MG63 (cell line): ENCODE results near the gene DDX41. TPM values are rescaled to one million over a fixed set of nuclear protein-coding genes. Genes with fewer than 3 reads are reported as not detected.

Experiments used
- DNase-seq: peaks from one replicate; pipeline ENCODE4 v3.0.0-alpha.2; 2020
- H3K27me3 ChIP-seq: fragments of 250-450 bp; sonication (Bioruptor Pico); 2 replicates; pipeline ENCODE4 v1.5.1; 2020; ENCODE audit warnings: mild to moderate bottlenecking, moderate library complexity
- H3K36me3 ChIP-seq: fragments of 250-450 bp; sonication (Bioruptor Pico); 2 replicates; pipeline ENCODE4 v1.5.1; 2020; ENCODE audit warnings: mild to moderate bottlenecking, moderate library complexity
- H3K4me3 ChIP-seq: fragments of 250-450 bp; sonication (Bioruptor Pico); 2 replicates; pipeline ENCODE4 v1.5.1; 2020; ENCODE audit warnings: mild to moderate bottlenecking, moderate library complexity
- H3K9me3 ChIP-seq: fragments of 250-450 bp; sonication (Bioruptor Pico); 2 replicates; pipeline ENCODE4 v1.5.1; 2020; ENCODE audit warnings: mild to moderate bottlenecking, moderate library complexity
- total RNA-seq: library from RNA; depleted of rRNA; stranded (reverse); fragments of >200 nt; shearing (Covaris generic); gene quantifications from 2 replicates; pipeline ENCODE4 v1.2.3, GENCODE V29; 2014; ENCODE audit warnings: low replicate concordance

Gene DDX41
- total RNA-seq, 1 experiment from 2014 or later: 127 TPM

DNA sequence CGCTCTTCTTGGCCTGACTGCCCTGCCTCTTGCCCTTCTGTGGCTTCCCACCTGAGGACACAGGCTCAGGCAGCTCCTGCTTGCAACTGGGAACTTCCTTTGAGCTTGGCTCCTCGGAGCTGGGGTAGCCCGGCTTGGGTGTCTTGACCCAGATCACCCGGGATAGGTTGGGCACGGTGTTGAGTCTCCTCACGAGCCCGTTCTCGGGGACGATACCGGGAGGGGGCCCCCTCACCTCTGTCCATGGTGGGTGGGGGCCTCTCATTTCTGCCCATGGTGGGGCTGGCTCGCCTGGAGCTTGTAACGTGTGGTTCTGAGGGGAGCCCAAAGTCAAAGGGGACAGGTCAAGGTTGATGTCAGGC, 7.8 kb upstream of the DDX41 start:
- Histone ChIP-seq H3K36me3 (peaks cover 86% of the 10 kb centered on the region), H3K4me3 (no peak overlapping the region), H3K27me3 (no peaks in the 10 kb centered on the region), H3K9me3 (no peaks in the 10 kb centered on the region)
- DNase-seq: no peak

DNA sequence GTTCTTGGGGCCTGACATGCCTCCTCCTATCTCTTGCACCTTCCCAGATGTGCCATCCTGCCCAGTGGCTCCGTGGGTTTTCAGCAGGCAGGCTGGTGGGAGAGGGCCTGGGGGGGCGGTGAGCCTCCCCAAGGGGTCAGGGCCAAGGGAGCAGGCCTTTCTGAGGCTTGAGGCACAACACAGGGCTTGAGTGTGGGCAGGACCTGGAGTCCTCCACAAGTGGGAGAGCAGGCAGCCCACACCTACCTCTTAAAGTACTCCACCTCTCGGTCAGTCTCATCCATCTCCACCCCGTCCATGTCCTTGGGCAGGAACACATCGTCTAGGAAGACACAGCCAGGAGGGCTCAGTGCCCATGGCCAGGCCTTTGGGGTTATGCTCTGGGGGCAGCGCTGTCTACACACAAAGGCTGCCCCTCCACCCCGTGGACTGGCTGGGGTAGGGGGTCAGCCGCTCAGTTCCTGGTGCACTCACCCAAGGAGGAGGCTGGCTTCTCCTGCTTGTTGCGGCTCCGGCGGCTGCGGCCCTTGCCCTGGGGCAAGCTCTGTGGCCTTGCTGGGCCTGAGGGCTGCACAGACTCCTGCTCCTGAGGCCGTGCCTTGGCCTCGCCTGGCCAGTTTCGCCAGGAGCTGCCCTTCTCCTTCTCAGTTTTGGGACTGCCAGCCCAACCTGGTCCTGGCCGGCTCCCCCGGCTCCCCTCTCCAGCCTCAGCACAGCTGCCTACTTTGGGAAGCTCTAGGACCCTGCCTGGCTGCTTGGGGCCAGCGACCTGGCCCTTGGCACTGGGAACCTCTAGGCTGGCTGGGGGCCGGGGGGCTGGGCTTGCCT, 7.2 kb upstream of the DDX41 start:
- Histone ChIP-seq H3K9me3 (no peaks in the 10 kb centered on the region), H3K36me3 (peaks cover 87% of the 10 kb centered on the region), H3K27me3 (no peaks in the 10 kb centered on the region), H3K4me3 (no peak overlapping the region)
- no peak for DNase-seq

DNA sequence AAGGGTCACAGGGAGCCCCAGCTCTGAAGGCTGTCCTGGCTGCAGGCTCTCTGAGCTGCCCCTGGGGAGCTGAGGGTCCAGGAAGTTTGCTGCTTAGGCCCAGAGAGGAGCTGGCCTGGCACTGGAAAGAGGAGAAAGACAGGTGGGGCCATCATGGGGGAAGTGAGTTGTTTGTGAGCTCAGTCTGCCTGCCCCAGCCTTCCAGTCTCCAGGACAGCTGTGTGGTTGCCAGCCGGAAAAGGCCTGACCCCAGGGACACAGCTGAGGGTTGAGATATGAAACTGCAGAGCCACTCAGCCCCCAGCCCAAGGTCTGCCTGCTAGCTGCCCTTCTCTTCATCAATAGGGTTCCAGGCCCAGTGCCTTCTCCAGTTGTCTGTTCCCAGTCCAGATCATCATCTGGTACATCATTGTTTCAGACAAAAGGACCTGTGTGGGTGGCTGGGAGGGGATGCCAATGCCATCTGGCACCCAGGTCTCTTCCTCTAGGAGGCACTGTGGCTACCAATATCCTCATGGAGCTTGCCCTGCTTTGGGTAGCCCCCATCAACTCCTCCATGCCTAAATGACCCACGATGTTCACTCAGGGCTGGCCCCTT, 4.3 kb upstream of the DDX41 start:
- H3K9me3 ChIP-seq: no peaks in the 10 kb centered on the region
- peaks cover 68% of the 10 kb centered on the region for H3K36me3 ChIP-seq
- H3K27me3 ChIP-seq: no peaks in the 10 kb centered on the region
- DNase-seq: no peak
- no peak overlapping the region for H3K4me3 ChIP-seq

DNA sequence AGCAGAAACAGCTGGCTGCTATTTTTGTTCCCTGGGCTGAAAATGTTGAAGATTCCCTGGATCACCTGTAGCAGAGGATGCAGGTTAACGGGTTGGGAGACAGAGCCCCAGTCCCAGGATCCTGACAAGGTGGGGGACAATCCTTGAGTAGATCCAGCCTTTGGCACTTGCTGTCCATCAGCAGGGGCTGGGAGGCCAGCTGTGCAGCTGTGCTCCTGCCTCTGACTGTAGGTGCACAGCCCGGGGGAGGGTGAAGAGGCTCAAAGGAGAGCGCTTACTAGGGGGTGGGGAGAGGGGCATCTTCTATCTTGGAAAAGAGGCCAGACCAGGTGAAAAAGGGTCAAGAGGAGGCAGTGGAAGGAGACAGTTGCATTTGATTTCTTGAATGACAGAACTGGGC, 3.5 kb upstream of the DDX41 start:
- Histone ChIP-seq H3K9me3 (no peaks in the 10 kb centered on the region), H3K27me3 (no peaks in the 10 kb centered on the region), H3K4me3 (no peak overlapping the region), H3K36me3 (peaks cover 66% of the 10 kb centered on the region)
- no peak for DNase-seq

DNA sequence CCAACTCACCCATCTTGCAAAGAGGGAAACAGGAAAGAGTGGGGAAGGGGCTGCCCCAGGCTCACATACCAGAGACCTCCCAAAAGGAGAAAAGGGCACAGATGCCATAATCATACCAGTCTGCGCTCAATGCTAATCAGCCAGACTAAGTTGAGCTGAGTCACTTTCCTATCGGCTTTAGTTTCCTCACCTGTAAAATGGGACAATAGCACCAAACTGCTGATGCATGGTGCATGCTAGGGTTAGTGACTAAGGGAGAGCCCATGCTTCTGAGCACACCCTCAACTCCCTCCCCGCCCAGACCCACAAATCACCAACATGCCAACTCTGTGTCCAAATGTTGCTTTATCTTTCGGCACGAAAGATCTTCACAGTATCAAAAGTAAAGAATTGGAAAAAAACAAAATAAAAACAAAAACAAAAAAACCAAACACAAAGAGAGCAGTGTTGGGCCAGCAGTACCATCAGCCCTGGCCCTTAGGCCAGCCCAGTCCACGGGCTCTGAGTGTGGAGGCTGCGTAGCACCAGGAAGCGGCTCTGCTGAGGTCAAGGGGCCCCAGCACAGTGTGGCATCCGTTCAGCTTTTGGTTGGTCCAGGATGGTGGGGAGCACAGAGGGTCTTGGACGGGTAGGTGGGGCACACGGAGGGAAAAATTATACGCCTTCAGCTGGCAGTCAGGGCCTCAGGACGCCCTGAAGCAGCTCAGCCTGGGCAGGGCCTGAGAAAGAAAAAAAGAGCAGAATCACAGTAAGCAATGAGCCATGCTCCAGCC, 2.9 kb upstream of the DDX41 start:
- H3K27me3 ChIP-seq: no peaks in the 10 kb centered on the region
- H3K4me3 ChIP-seq: no peak overlapping the region
- H3K36me3 ChIP-seq: peaks cover 66% of the 10 kb centered on the region
- no peaks in the 10 kb centered on the region for H3K9me3 ChIP-seq
- DNase-seq: no peak

DNA sequence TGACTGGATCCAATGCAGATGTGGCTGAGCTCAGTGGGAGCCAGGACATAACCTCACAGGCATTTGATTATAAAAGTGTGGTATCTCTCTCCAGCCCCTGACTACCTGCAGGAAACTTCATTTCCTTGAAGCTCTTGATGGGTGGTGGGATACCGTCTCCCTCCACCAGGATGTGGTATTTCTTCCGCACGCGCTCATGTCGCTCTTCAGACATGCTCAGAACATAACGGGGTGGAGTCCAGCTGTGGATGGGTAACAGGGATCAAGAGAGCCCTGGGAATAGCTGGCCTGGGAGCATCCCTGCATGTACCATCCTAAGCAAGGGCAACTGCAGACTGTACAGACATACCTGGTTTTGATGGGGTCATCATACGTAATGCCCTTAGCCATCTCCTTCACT, 1.2 kb downstream of the DDX41 start:
- H3K36me3 ChIP-seq: peaks cover 70% of the 10 kb centered on the region

DNA sequence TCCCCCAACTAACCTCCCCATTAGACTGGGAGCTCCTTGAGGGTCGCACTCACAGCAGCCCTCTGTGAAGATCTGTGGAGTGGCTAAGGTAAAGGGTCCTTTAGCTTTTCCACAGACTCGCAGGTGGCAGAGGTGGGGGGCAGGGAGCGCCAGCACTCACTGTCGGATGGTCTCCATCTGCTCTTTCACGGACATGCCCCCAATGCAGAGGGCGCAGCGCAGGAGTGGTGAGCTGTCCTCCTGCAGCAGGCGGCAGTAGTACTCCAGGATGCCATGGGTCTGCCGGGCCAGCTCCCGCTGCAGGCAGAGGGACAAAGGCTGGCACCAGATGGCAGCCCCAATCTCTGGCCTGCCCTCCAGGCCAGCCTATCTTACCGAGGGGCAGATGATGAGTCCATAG, 2.2 kb downstream of the DDX41 start:
- Histone ChIP-seq H3K36me3 (peaks cover 66% of the 10 kb centered on the region), H3K4me3 (no peak overlapping the region), H3K9me3 (no peaks in the 10 kb centered on the region), H3K27me3 (no peaks in the 10 kb centered on the region)
- DNase-seq: no peak

More for the DNA sequence above, 1.2 kb downstream of the DDX41 start:
- Histone ChIP-seq H3K4me3 (peak overlapping the region; percentile 96), H3K27me3 (no peaks in the 10 kb centered on the region), H3K9me3 (no peaks in the 10 kb centered on the region)
- DNase-seq: no peak

DNA sequence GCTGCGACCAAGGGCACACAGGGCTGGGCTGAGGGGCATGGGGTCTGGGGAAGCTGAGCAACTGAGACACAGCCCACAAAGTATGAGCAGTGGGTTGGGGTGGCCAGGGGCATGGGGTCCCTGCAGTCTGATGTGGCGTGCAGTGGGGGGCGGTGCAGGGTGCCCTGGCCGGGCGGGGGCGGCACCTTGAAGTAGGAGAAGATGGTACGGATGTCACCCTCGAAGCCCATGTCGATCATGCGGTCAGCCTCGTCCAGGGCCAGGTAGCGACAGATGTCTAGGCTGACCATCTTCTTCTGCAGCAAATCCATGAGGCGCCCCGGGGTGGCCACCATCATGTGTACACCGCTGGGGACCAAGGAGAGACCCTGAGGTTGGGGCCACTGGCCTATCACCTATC, 3.3 kb downstream of the DDX41 start:
- no peaks in the 10 kb centered on the region for H3K9me3 ChIP-seq
- H3K27me3 ChIP-seq: no peaks in the 10 kb centered on the region
- peaks cover 67% of the 10 kb centered on the region for H3K36me3 ChIP-seq
- no peak overlapping the region for H3K4me3 ChIP-seq
- no peak for DNase-seq

DNA sequence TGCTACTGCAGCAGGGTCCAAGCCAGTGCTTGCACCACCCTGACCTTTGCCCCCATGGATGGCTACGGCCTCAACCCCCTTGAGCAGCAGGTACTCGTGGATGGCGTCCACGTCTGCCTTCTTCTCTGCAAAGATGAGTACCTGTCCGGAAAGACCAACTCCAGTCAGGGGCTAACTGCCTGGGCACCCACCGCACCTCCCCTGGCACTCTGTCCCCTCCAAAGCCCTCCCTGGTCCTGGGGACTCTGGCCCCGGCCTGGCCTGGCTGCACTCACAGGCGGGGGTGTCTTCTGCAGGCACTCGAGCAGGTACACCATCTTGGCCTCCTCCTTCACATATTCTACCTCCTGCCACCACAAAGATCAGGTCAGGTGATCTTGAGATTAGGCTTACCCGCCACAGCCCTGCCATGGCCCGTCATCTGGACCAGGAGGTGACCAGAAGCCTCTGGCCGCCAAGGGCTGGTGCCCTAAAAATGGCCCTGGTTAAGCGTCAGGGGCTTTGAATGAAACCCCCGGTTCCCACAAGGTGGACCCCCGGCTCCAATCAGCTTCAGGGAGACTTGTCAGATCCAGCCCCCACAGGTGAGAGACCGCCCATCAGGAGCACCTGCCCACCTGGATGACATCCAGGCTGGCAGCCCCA, 3.9 kb downstream of the DDX41 start:
- no peaks in the 10 kb centered on the region for H3K27me3 ChIP-seq

DNA sequence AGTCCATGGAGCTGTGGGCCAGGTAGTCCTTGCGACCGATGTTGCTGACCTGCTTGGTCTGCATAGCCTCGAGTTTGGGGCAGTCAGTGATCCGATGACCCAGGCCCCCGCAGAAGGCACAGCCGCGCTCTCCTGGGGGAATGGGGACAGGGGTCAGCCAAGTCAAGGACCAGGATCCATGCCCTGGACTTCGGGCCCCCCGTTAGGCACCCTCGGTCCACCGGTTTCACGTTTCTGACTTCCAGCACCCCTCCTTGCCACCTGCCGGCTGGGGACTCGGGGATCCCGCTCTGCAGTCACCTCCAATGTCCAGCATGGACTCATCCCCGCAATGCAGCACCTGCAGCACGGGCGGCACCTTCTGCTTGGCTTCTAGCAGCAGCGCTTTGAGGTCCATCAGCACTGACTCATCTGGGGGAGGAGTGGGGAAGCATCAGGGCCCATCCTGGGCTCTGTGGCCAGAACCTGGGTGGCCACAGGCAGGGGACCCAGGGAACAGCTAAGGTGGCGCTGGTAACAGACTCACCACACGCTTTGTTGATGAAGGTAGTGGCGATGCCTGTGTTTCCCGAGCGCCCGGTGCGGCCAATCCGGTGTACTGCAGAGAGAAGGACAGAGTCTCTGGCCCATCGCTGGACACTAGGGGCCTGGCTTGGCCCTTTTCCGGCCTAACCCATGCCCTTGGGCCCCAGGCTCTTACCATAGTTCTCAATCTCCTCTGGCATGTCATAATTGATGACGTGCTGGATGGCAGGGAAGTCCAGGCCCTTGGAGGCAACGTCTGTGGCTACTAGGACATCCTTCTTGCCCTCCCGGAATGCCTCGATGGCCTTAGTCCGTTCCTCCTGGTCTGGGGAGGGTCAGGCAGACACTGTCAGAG, 4.7 kb downstream of the DDX41 start:
- no peaks in the 10 kb centered on the region for H3K9me3 ChIP-seq
- no peaks in the 10 kb centered on the region for H3K27me3 ChIP-seq
- no peak for DNase-seq
- no peak overlapping the region for H3K4me3 ChIP-seq
- H3K36me3 ChIP-seq: peaks cover 69% of the 10 kb centered on the region

More for the DNA sequence above, 3.9 kb downstream of the DDX41 start:
- Histone ChIP-seq H3K9me3 (no peaks in the 10 kb centered on the region), H3K4me3 (no peak overlapping the region), H3K36me3 (peaks cover 69% of the 10 kb centered on the region)
- DNase-seq: no peak

DNA sequence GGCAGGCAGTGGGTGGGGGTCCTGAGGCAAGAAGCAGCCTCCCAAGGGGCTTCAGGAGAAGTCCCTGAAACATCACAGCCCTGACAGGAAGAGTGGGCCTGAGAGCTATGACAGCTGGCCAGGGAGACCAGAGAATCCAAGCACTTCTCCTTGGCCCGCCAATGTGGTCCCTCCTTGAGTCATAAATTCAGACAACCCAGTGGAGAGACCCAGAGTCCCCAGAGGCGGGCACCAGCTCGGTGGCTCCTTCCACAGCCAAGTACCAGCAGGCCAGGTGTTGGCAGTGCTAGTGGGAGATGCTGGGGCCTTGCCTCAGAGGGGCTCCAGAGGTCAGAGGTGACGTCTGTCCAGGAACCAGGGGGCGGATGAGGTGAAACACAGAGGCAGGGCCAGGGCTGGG, 5.6 kb downstream of the DDX41 start:
- Histone ChIP-seq H3K4me3 (no peak overlapping the region), H3K27me3 (no peaks in the 10 kb centered on the region), H3K9me3 (no peaks in the 10 kb centered on the region), H3K36me3 (peaks cover 69% of the 10 kb centered on the region)
- no peak for DNase-seq

DNA sequence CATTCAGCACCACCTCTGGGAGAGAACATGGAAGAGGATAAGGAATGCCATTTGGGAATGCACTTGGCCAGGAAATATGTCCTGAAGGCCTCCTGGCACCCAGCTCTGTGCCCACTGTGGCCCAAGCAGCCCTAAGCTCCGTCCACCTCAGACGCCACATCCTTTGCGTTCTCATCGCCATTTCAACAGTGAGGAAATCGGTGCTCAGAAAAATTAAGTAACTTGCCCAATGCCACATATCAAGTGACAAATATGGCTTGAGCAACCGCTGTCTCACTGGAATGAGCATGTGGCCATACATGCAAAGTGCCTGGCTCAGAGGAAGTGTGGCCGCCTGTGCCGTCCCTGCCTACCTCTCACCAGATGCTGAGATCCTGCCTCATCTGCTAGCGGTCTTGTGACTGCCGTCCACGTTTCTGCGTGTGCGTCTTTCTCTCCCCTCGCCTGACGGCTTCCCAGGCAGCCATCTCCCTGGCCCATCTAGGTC, 6.2 kb downstream of the DDX41 start:
- H3K9me3 ChIP-seq: no peaks in the 10 kb centered on the region
- H3K4me3 ChIP-seq: no peak overlapping the region
- H3K27me3 ChIP-seq: no peaks in the 10 kb centered on the region
- peaks cover 66% of the 10 kb centered on the region for H3K36me3 ChIP-seq
- no peak for DNase-seq

DNA sequence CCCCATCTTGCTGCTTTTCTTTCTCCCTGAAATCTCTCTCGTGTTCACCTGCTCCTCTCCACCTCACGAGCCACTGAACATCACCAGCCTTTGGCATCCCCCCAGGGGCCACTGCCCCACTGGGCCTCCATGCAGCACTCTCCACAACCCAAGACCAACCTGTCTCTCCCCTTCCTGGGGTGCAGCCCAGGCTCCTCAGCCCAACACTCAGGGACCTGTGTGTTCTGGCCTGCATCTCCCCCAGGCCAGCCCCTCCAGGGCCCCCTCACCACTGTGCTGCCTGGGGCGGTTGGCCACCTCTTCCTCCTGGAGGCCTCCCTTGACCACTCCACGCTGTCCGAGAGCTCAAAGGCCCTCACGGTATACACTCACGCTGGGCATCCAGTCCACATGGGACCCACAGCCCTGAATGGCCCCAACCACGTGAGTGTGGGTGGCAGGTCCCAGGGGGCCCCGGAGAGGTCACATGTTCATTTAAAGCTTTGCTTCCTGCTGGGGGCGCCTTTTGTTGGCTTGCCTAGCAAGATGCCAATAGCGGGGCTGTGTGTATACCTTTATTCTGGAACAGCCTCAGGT, 6.7 kb downstream of the DDX41 start:
- Histone ChIP-seq H3K4me3 (no peak overlapping the region), H3K36me3 (peaks cover 61% of the 10 kb centered on the region), H3K9me3 (no peaks in the 10 kb centered on the region), H3K27me3 (no peaks in the 10 kb centered on the region)
- DNase-seq: no peak

DNA sequence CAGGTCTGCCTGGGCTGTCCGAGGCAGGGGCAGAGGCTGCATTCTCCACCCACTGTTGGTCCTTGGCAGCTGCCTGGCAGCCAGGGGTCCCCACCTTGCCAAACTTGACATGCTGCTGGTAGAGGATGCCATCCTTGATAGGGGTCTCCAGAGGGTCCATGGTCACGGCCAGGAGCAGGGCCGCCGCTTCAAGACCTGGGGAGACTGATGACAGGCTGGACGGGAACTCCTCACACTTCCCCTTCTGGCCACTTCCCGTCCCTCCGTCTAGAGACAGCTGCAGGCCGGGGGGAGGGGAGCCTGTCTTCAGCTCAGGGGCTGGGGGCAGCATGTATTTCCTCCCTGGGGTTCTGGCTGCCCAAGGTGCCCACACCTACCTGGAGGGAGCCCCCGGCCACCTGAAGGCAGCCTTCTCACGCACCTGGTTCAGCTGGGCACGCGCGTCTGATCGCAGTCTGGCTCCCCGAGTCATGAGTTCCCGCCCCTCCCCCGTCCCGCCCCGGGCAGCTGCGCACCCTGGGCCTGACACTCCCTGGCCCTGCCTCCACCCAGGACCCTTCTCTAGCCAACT, 7.3 kb downstream of the DDX41 start, which contains the start of gene DOK3:
Gene DOK3, minus strand, starts transcription at position 446 of the 571 bp plus-strand sequence. Its CDS starts 286 bp downstream, at position 160.
- no peaks in the 10 kb centered on the region for H3K27me3 ChIP-seq
- H3K36me3 ChIP-seq: peaks cover 55% of the 10 kb centered on the region
- H3K9me3 ChIP-seq: no peaks in the 10 kb centered on the region
- no peak within 1 kb of the TSS for H3K4me3 ChIP-seq
- DNase-seq: no peak

DNA sequence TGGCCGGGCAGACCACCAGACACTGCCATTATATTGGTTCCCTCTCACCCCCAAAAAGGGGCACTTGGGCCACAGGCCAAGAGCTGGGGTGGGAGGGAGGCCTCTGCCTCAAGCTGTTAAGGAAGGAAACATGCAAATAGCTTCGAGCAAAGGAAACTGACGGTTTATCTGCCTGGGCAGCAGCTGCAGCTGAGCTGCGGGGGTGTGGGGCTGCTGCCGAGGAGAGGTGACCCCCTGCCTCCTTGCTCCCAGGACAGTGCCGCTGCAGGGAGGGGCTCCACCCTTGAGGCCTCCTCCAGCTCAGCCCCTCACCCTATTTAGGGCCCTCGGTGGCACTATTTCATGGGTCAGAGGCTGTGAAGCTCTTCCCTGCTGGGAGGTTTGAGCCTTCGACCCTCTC, 7.9 kb downstream of the DDX41 start:
- Histone ChIP-seq H3K4me3 (no peak overlapping the region), H3K36me3 (peaks cover 49% of the 10 kb centered on the region), H3K27me3 (no peaks in the 10 kb centered on the region), H3K9me3 (no peaks in the 10 kb centered on the region)
- no peak for DNase-seq
